ENCODE data around the gene PPP3CA.

PPP3CA gene

GRCh38 chr4:101065935-101066485 lies 281.3 kb downstream of the PPP3CA start:
- no peak for DNase-seq (ENCODE audit: low read depth in 2 of 3, low spot score in 2 of 3)

GRCh38 chr4:101065346-101065745 lies 282.0 kb downstream of the PPP3CA start:
- DNase-seq (ENCODE audit: low read depth in 2 of 3, low spot score in 2 of 3), result no peak

- no peak for DNase-seq (ENCODE audit: low read depth in 2 of 3, low spot score in 2 of 3)
These were observed 282.7 kb downstream of the PPP3CA start for GRCh38 chr4:101064541-101065180.

- no peak for DNase-seq (ENCODE audit: low read depth in 2 of 3, low spot score in 2 of 3)
These were observed 291.9 kb downstream of the PPP3CA start for GRCh38 chr4:101055392-101055791.

GRCh38 chr4:101050837-101051205 lies 296.5 kb downstream of the PPP3CA start:
- DNase-seq (ENCODE audit: low read depth in 2 of 3, low spot score in 2 of 3), result no peak

GRCh38 chr4:101050088-101050836 lies 297.1 kb downstream of the PPP3CA start:
- no peak for DNase-seq (ENCODE audit: low read depth in 2 of 3, low spot score in 2 of 3)

- DNase-seq (ENCODE audit: low read depth in 2 of 3, low spot score in 2 of 3), result no peak
These were observed 297.8 kb downstream of the PPP3CA start for GRCh38 chr4:101049549-101050001.

- no peak for DNase-seq (ENCODE audit: low read depth in 2 of 3, low spot score in 2 of 3)
These were observed 302.6 kb downstream of the PPP3CA start for GRCh38 chr4:101044766-101045165.

GRCh38 chr4:101042847-101043246 lies 304.5 kb downstream of the PPP3CA start:
- DNase-seq (ENCODE audit: low read depth in 2 of 3, low spot score in 2 of 3), result no peak

GRCh38 chr4:101040776-101041175 lies 306.6 kb downstream of the PPP3CA start:
- no peak for DNase-seq (ENCODE audit: low read depth in 2 of 3, low spot score in 2 of 3)

- peak in 1 of 3 experiments; percentile 36 for DNase-seq (ENCODE audit: low read depth in 2 of 3, low spot score in 2 of 3)
These were observed 308.0 kb downstream of the PPP3CA start for GRCh38 chr4:101039367-101039766.

GRCh38 chr4:101037938-101038413 lies 309.4 kb downstream of the PPP3CA start:
- DNase-seq (ENCODE audit: low read depth in 2 of 3, low spot score in 2 of 3), result no peak

GRCh38 chr4:101037249-101037648 lies 310.1 kb downstream of the PPP3CA start:
- DNase-seq (ENCODE audit: low read depth in 2 of 3, low spot score in 2 of 3), result no peak

- no peak for DNase-seq (ENCODE audit: low read depth in 2 of 3, low spot score in 2 of 3)
These were observed 311.8 kb downstream of the PPP3CA start for GRCh38 chr4:101035487-101035886.

- DNase-seq (ENCODE audit: low read depth in 2 of 3, low spot score in 2 of 3), result no peak
These were observed 313.3 kb downstream of the PPP3CA start for GRCh38 chr4:101033986-101034385.

- no peak for DNase-seq (ENCODE audit: low read depth in 2 of 3, low spot score in 2 of 3)
These were observed 314.8 kb downstream of the PPP3CA start for GRCh38 chr4:101032541-101032940.

GRCh38 chr4:101031971-101032370 lies 315.4 kb downstream of the PPP3CA start:
- no peak for DNase-seq (ENCODE audit: low read depth in 2 of 3, low spot score in 2 of 3)

GRCh38 chr4:101028886-101029285 lies 318.4 kb downstream of the PPP3CA start:
- DNase-seq (ENCODE audit: low read depth in 2 of 3, low spot score in 2 of 3), result no peak

GRCh38 chr4:101027721-101028120 lies 319.6 kb downstream of the PPP3CA start:
- no peak for DNase-seq (ENCODE audit: low read depth in 2 of 3, low spot score in 2 of 3)

- no peak for DNase-seq (ENCODE audit: low read depth in 2 of 3, low spot score in 2 of 3)
These were observed 321.6 kb downstream of the PPP3CA start for GRCh38 chr4:101025755-101026154.

- DNase-seq (ENCODE audit: low read depth in 2 of 3, low spot score in 2 of 3), result no peak
These were observed 324.9 kb downstream of the PPP3CA start for GRCh38 chr4:101022151-101023024.

Measured in activated CD8-positive, alpha-beta memory T cell treated with anti-CD3 and anti-CD28 coated beads for 48 hours (primary cell).